ENCODE measurements around the gene CDC16.

Gene CDC16

DNA sequence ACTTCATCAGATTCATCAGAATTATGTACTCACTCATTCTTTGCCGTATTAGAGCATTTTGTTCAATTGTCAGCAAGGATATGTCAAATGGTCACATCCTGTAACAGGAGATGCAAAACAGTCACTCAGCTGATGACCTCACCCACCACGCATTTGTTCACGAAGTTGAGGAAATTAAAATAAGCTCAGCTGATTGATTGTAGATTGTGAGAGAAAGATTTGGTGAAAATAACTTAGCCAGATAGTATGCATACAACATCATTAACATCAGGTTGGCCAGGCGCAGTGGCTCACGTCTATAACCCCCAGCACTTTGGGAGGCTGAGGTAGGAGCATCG, 22.6 kb upstream of the CDC16 start:
- Histone ChIP-seq H3K4me3 (IDR thresholded peaks at IDR 0.05; ENCODE audit: insufficient read depth, low read depth, low read length) (no peak overlapping the region), H3K36me3 (ENCODE audit: insufficient read depth) (no peaks in the 10 kb centered on the region), H3K27me3 (ENCODE audit: insufficient read depth, low read depth) (no peaks in the 10 kb centered on the region), H3K4me2 (no peak overlapping the region), H3K79me2 (ENCODE audit: insufficient read depth, low read depth) (no peaks in the 10 kb centered on the region), H3K4me1 (ENCODE audit: low read depth, poor library complexity, severe bottlenecking) (no peaks in the 10 kb centered on the region), H4K20me1 (ENCODE audit: insufficient read depth) (no peaks in the 10 kb centered on the region), H2AFZ (ENCODE audit: low read depth) (no peak overlapping the region), H3K27ac (no peak overlapping the region), H3K9ac (no peak overlapping the region)
- TF ChIP-seq, protein P1, sequence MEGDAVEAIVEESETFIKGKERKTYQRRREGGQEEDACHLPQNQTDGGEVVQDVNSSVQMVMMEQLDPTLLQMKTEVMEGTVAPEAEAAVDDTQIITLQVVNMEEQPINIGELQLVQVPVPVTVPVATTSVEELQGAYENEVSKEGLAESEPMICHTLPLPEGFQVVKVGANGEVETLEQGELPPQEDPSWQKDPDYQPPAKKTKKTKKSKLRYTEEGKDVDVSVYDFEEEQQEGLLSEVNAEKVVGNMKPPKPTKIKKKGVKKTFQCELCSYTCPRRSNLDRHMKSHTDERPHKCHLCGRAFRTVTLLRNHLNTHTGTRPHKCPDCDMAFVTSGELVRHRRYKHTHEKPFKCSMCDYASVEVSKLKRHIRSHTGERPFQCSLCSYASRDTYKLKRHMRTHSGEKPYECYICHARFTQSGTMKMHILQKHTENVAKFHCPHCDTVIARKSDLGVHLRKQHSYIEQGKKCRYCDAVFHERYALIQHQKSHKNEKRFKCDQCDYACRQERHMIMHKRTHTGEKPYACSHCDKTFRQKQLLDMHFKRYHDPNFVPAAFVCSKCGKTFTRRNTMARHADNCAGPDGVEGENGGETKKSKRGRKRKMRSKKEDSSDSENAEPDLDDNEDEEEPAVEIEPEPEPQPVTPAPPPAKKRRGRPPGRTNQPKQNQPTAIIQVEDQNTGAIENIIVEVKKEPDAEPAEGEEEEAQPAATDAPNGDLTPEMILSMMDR (conservative IDR thresholded peaks at IDR 0.05; ENCODE audit: low read depth, low read length): no peak

DNA sequence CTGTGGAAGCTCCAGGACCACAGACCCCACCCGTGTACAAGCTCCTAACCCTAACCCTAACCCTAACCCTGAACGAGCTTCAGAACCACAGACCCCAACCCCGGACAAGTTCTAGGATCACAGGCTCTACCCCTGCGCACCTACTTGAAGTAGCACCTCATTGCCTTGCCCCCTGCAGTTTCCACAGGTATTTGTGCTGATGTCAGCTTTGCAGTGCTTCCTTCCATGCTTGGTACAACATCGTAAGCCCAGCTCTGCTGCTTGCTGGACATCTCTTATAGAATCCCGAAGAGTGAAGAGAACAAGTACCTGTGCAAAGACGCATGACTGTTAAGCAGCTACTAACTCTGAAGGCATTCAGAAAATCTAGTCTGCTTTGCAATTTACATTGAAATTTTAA, 20.7 kb upstream of the CDC16 start:
- Histone ChIP-seq H3K27ac (no peak overlapping the region), H3K4me2 (no peak overlapping the region), H3K4me3 (IDR thresholded peaks at IDR 0.05; ENCODE audit: insufficient read depth, low read depth, low read length) (no peak overlapping the region), H3K9ac (no peak overlapping the region), H2AFZ (ENCODE audit: low read depth) (no peak overlapping the region), H3K27me3 (ENCODE audit: insufficient read depth, low read depth) (no peaks in the 10 kb centered on the region), H3K4me1 (ENCODE audit: low read depth, poor library complexity, severe bottlenecking) (no peaks in the 10 kb centered on the region), H3K79me2 (ENCODE audit: insufficient read depth, low read depth) (no peaks in the 10 kb centered on the region), H4K20me1 (ENCODE audit: insufficient read depth) (no peaks in the 10 kb centered on the region), H3K36me3 (ENCODE audit: insufficient read depth) (no peaks in the 10 kb centered on the region)
- TF ChIP-seq, protein P1 (conservative IDR thresholded peaks at IDR 0.05; ENCODE audit: low read depth, low read length): no peak

DNA sequence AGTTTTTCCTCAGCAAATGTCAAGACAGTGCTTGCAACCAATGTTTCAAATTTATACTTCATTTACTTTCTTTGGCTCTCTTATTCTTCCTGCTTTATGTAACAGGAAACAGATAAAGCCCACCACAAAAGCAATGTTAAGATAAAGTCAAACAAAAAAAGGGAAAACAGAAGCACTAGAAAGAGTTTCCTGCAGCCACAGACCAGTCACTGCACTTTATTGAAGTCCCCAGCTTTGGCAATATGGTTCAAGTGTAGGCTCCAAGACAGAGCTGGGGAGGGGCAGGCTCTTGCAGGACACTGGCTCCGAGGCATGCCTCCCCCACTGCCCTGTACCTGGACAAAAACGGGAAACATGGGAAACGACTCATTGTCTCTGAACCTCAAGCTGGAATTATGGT, 15.3 kb upstream of the CDC16 start:
- H3K79me2 ChIP-seq (ENCODE audit: insufficient read depth, low read depth): no peaks in the 10 kb centered on the region
- TF ChIP-seq, protein P1 (conservative IDR thresholded peaks at IDR 0.05; ENCODE audit: low read depth, low read length): no peak
- no peak overlapping the region for H3K4me2 ChIP-seq
- H3K36me3 ChIP-seq (ENCODE audit: insufficient read depth): no peaks in the 10 kb centered on the region
- H3K4me3 ChIP-seq (IDR thresholded peaks at IDR 0.05; ENCODE audit: insufficient read depth, low read depth, low read length): no peak overlapping the region
- no peak overlapping the region for H3K9ac ChIP-seq
- no peaks in the 10 kb centered on the region for H3K27me3 ChIP-seq (ENCODE audit: insufficient read depth, low read depth)
- H3K4me1 ChIP-seq (ENCODE audit: low read depth, poor library complexity, severe bottlenecking): peaks cover 7% of the 10 kb centered on the region
- H4K20me1 ChIP-seq (ENCODE audit: insufficient read depth): no peaks in the 10 kb centered on the region
- H2AFZ ChIP-seq (ENCODE audit: low read depth): no peak overlapping the region
- no peak overlapping the region for H3K27ac ChIP-seq

DNA sequence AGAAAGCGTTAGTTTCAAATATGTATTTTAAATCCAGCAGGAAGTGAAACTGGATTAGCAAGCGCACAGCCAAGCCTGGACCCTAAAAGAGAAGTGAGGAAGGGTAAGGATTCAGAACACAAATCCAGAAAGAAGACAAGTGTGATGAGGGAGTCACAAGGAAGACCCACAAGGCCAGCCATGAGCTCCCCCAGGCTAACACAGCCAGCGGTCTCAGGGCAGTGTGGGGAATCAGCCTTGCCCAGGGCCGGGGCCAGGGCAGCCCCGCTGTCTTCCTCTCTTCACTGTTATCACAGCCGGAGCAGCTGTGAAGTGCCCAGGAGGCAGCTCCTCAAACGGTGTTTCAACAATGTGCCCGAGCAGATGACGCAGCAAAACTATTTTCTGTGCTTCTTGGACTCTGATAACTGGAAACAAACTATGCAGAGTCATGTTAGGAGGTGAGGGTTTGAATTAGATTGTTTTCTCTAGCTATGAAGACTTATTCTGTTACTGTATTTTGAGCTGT, 12.2 kb upstream of the CDC16 start:
- Histone ChIP-seq H2AFZ (ENCODE audit: low read depth) (no peak overlapping the region), H3K9ac (no peak overlapping the region), H3K4me1 (ENCODE audit: low read depth, poor library complexity, severe bottlenecking) (peaks cover 24% of the 10 kb centered on the region)

More for the DNA sequence above, 12.2 kb upstream of the CDC16 start:
- Histone ChIP-seq H4K20me1 (ENCODE audit: insufficient read depth) (no peaks in the 10 kb centered on the region), H3K36me3 (ENCODE audit: insufficient read depth) (no peaks in the 10 kb centered on the region), H3K27me3 (ENCODE audit: insufficient read depth, low read depth) (no peaks in the 10 kb centered on the region), H3K79me2 (ENCODE audit: insufficient read depth, low read depth) (no peaks in the 10 kb centered on the region), H3K4me3 (IDR thresholded peaks at IDR 0.05; ENCODE audit: insufficient read depth, low read depth, low read length) (no peak overlapping the region), H3K4me2 (peak overlapping the region; percentile 25; the same call in 1 of the 2 replicates), H3K27ac (peak overlapping the region; percentile 35; the same call in 1 of the 2 replicates)
- TF ChIP-seq, protein P1 (conservative IDR thresholded peaks at IDR 0.05; ENCODE audit: low read depth, low read length): no peak
